Left hindlimb (tissue), 1 donor: ENCODE measurements around the gene DNAH1.
A peak's percentile ranks its signal among the peaks of the same experiment; 100 is the strongest.
"Not testable (repeated sequence)": the region's sequence is repeated elsewhere in the genome, so short reads cannot be mapped to it uniquely, and the experiment has no call there.

Experiments
- DNase-seq: peaks from one replicate; pipeline ENCODE4 v3.0.0-alpha.2; 2018

Gene DNAH1

DNA sequence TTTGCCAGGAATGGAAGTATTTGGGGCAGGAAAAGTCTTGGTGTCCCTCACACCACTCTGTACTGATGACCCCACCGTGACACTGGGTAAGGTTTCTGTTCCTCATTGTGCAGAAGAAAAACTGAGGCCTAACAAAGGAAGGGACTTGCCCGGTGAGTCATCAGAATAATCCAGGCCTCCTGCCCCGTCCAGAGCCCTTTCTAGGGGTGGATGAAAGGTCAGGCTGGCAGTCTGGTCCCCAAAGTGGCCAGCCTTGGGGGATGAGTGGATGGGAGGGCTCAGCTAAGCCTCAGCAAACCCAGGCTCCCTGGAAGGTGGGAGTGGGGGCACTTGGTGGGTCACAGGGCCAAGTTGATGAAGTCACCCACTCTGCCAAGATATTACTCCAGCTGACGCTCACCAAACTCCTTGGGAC is 2.3 kb upstream of the DNAH1 start:
- DNase-seq: peak; percentile 20

- DNase-seq: peak; percentile 9
Measured at GRCh38 chr3:52314489-52314888, 1.6 kb upstream of the DNAH1 start.

GRCh38 chr3:52315006-52315405 is 1.1 kb upstream of the DNAH1 start:
- peak; percentile 20 for DNase-seq

DNA sequence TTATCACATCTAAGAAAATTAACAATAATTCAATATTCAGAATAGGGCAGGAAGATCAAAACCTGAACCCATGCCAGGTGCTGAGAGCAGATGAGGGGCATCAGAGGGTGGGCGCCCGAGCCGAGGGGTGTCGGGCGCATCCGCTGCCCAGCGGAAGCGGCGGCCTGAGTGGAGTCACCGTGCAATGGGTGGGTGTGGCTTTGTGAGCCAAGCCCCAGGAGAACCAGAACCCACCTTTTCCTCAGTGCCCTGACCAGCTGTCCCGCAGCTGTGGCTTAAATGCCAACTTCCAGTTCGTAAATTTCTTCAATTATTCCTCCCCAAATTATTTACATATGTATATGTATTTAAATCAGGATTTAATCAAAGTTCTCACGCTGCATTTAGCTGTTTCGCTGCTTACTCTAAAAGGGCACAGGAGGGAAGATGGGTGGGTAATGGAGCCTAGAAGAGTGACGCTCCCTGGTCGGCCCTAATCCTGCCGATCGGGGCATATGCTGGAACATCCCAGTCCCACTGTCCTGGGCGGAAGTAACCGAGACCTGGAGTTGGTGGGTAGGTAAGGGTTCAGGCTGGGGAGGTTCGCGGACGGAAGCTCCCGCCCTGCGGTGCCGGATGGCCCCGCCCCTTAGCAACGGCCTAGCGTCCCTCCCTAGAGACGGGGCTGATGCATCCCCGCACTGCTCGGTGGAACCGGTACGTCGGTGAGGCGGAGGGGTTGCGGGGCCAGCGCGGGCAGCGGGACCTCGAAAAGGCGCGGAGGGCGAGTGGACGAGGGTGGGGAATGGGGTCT is 1.3 kb downstream of the DNAH1 start:
- DNase-seq: peak; percentile 63

GRCh38 chr3:52318186-52318816 is 2.2 kb downstream of the DNAH1 start:
- peak; percentile 59 for DNase-seq

DNA sequence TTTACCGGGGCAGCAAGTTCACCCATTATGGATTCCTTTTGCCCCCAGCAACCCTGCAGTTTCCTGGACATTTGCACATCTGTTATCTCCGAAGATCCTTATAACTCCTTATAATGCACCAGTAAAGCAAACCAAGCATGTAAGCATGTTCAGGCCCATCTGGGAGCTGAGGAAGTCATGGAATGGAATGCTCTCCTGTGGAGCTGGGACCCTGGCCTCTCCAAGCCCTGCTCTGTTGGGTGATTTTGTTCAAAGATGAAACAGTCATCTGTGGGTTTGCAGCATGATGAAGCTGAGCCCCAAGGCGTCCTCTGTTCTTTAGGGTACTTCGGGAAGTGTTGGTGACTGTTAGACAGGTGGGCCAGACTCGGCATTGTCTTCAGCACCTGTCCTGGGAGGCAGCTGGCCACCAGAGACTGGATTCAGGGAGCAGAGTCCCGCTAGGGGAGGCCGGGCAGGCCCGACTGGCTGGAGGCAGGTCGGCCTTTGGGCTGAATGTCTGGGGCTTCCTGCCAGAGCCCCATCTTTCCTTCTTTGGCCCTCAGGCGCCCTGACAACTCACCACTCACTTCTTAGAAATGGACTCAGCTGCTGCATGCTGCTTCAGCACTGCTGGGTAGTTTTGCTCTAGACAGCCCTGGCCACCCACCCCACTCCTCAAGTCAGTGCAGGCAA is 3.9 kb downstream of the DNAH1 start:
- peak; percentile 9 for DNase-seq

GRCh38 chr3:52321481-52321880 is 5.4 kb downstream of the DNAH1 start:
- no peak for DNase-seq

DNA sequence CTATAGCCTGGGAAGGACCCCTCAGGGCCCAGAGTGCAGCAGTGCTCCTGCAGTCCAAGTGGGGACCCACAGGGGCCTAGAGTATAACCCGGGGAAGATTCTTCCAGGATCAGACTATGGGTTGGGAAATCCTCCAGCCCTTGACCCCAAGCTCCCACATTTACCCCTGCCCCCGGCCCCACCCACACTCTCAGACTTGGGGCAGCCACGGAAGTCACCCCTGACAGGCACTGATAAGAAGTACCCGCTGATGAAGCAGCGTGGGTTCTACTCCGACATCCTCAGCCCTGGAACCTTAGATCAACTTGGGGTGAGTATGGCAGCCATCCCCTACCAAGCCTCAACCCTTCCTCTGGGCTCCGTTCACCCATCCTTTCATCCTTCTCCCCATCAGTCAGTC is 6.3 kb downstream of the DNAH1 start:
- peak; percentile 13 for DNase-seq

GRCh38 chr3:52323526-52324295 is 7.6 kb downstream of the DNAH1 start:
- peak; percentile 23 for DNase-seq

GRCh38 chr3:52324676-52325075 is 8.6 kb downstream of the DNAH1 start:
- DNase-seq: peak; percentile 4

GRCh38 chr3:52325686-52326085 is 9.6 kb downstream of the DNAH1 start:
- DNase-seq: peak; percentile 20

DNA sequence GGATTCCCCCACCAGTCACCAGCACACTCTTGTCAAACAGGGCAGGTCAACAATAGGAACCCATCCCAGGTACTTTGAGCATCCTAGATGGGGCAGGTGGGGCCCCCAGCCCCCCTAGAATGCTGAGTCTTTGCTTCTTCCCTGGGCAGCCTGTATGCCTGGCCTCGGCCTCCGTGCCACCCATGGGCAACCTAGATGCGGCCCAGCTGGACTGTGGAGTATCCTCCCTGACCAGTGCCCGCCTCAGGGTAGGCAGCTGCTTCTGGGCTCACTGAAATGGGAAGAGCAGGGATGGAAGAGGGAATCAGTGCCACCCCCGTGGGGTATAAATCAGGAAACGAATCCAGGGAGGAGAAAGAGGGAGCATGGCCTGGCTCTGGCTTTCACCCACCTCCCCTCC is 10.9 kb downstream of the DNAH1 start:
- DNase-seq: peak; percentile 15

GRCh38 chr3:52327486-52328290 is 11.6 kb downstream of the DNAH1 start:
- peak; percentile 14 for DNase-seq

DNA sequence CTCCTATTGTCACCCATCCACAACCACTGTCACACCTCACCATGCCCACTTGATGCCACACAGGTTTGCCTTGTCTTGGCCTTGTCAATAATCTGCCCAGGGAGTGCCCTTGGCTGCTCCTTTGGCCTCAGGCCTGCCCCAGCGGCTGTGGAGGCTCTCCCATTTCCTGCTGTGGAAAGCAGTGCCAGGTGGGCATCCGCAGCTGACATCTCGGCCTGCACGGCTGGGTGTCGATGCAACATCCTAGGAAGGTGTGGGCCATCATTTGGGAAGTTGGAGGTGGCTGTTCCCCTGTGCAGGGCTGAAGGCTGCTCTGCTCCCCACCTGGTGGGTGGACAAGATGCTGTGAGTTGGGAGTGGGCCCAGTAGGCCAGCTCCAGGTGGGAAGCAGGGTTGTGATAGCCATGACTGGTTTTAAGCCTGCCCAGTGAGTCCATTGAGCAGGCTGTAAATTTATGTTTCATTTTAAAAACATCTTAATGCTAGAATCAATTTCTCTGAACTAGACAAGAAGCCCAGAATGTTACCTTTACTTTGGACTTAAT is 12.5 kb downstream of the DNAH1 start:
- peak; percentile 11 for DNase-seq

- peak; percentile 22 for DNase-seq
Measured at GRCh38 chr3:52330194-52330805, 14.2 kb downstream of the DNAH1 start.

DNA sequence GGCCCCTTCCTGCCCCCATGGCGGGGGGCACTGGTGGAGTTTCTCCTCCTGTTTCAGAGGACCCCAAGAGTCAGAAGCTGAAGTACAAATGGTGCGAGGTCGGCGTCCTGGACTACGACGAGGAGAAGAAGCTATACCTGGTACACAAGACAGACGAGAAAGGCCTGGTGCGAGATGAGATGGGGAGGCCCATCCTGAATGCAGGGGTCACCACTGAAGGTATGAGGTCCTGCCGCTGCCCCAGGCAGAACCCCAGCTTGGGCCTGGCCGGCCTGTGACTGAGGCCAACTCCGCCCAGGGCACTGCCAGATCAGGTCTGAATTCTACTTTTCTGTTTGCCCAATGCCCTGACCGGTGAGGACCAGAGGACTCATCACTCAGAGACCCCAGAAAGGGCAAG is 15.0 kb downstream of the DNAH1 start:
- peak; percentile 6 for DNase-seq

DNA sequence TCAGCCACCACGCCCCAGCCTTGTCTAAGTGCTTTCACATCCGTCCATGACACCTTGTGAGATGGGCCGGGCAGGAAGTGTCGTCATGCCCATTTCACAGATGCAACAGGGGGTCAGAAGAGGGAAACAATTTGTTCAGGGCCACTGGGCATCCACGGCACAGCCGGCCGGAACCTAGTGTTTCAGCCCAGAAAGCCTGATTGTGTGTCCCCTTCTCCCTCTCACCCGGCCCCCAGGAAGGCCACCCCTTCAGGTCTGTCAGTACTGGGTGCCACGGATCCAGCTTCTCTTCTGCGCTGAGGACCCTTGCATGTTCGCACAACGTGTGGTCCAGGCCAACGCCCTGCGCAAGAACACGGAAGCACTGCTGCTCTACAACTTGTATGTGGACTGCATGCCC is 15.8 kb downstream of the DNAH1 start:
- DNase-seq: peak; percentile 22

- no peak for DNase-seq
Measured at GRCh38 chr3:52333869-52334557, 17.9 kb downstream of the DNAH1 start.

DNA sequence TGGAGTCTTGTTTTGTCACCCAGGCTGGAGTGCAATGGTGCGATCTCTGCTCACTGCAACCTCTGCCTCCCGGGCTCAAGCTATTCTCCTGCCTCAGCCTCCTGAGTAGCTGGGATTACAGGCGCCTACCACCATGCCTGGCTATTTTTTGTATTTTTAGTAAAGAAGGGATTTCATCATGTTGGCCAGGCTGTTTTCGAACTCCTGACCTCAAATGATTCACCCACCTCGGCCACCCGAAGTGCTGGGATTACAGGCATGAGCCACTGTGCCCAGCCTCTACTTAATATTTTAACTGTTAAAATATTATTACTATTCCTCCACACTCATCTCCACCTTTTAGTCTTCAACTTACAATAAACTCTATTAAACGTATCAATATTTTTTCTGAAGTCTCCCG is 22.0 kb downstream of the DNAH1 start:
- DNase-seq: not testable (repeated sequence)

DNA sequence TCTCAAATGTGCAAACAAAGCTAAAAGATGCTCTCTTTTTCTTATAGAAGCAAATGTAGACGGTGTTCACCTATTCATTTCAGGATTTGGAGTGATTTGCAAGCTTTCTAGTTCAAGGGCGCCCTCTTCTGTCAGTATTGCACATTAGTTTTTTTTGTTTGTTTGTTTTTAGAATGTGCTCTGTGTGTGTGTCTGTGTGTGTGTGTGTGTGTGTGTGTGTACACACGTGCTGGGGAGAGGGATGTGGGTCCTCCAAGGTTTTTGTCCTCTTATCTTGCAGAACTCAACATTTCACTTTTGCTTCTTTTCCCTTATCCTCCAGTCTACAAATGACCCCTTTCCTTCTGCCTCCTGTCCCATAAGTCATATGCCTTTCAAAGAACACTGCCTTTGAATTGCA is 23.5 kb downstream of the DNAH1 start:
- no peak for DNase-seq

- DNase-seq: no peak
Measured at GRCh38 chr3:52341123-52341522, 25.0 kb downstream of the DNAH1 start.
